Neural cell (in vitro differentiated cells): ENCODE data around the gene LPCAT1.

ENCODE experiments used
- CTCF ChIP-seq: fragments of 450-650 bp; IDR thresholded peaks from 2 replicates; pipeline ENCODE4 v1.5.1; 2014; ENCODE audit warnings: antibody characterized with exemption, mild to moderate bottlenecking, moderate library complexity; ENCODE audit not compliant: poor library complexity, severe bottlenecking
- EZH2 ChIP-seq: fragments of 200-600, 300-800 bp; shearing (Covaris generic), sonication (generic); IDR thresholded peaks from 2 replicates; pipeline ENCODE4 v1.6.1; 2014; ENCODE audit warnings: antibody characterized with exemption, low read length, borderline replicate concordance, mild to moderate bottlenecking; ENCODE audit not compliant: insufficient read depth, poor library complexity, severe bottlenecking
- POLR2AphosphoS5 ChIP-seq: IDR thresholded peaks from 2 replicates; pipeline ENCODE4 v1.6.1; 2012
- SMC3 ChIP-seq: fragments of 450-650 bp; conservative IDR thresholded peaks from 2 replicates; pipeline ENCODE4 v1.6.1; 2014; ENCODE audit warnings: antibody characterized with exemption, mild to moderate bottlenecking, moderate library complexity; ENCODE audit not compliant: poor library complexity

GRCh38 chr5:1485579-1486118 is 38.1 kb downstream of the LPCAT1 start:
- TF ChIP-seq CTCF (no peak), SMC3 (no peak), EZH2 (no peak), POLR2AphosphoS5 (no peak)
